MM.1S (cell line): Measurements from ENCODE around the gene LPCAT1.

ENCODE experiments used
- DNase-seq: peaks from one replicate; pipeline ENCODE4 v3.0.0-alpha.2; 2015
- H2AFZ ChIP-seq: fragments of 300-600 bp; sonication (generic); 2 replicates; pipeline ENCODE4 v1.6.0; 2016; ENCODE audit warnings: antibody characterized with exemption, low read length
- H3F3A ChIP-seq: fragments of 300-600 bp; sonication (generic); 2 replicates; pipeline ENCODE4 v1.6.1; 2016; ENCODE audit warnings: mild to moderate bottlenecking, antibody characterized with exemption, low read length, moderate library complexity, mixed read lengths; ENCODE audit not compliant: insufficient read depth
- H3K27ac ChIP-seq: fragments of 300-600 bp; sonication (generic); 2 replicates; pipeline ENCODE4 v1.5.1; 2016; ENCODE audit warnings: mild to moderate bottlenecking, low read length
- H3K27me3 ChIP-seq: fragments of 300-600 bp; sonication (generic); replicated peaks from 2 replicates; pipeline ENCODE4 v1.6.0; 2016; ENCODE audit warnings: low read length; ENCODE audit not compliant: insufficient read depth
- H3K36me3 ChIP-seq: fragments of 300-600 bp; sonication (generic); replicated peaks from 2 replicates; pipeline ENCODE4 v1.6.1; 2016; ENCODE audit warnings: mild to moderate bottlenecking, low read length, mixed read lengths; ENCODE audit not compliant: insufficient read depth
- H3K4me1 ChIP-seq: fragments of 300-600 bp; sonication (generic); 2 replicates; pipeline ENCODE4 v1.6.1; 2016; ENCODE audit warnings: low read length, mixed read lengths
- H3K4me2 ChIP-seq: fragments of 300-600 bp; sonication (generic); 2 replicates; pipeline ENCODE4 v1.6.0; 2016; ENCODE audit warnings: low read depth, low read length
- H3K4me3 ChIP-seq: fragments of 300-600 bp; sonication (generic); 2 replicates; pipeline ENCODE4 v1.5.1; 2016; ENCODE audit warnings: low read length, mixed read lengths
- H3K79me2 ChIP-seq: fragments of 300-600 bp; sonication (generic); 2 replicates; pipeline ENCODE4 v1.6.1; 2016; ENCODE audit warnings: mixed run types, low read length, mixed read lengths
- H3K9ac ChIP-seq: fragments of 300-600 bp; sonication (generic); 2 replicates; pipeline ENCODE4 v1.6.1; 2016; ENCODE audit warnings: low read length, mixed read lengths
- H3K9me2 ChIP-seq: fragments of 300-600 bp; sonication (generic); replicated peaks from 2 replicates; pipeline ENCODE4 v1.6.1; 2016; ENCODE audit warnings: mild to moderate bottlenecking, low read length, mixed read lengths; ENCODE audit not compliant: insufficient read depth
- H3K9me3 ChIP-seq: fragments of 300-600 bp; sonication (generic); replicated peaks from 2 replicates; pipeline ENCODE4 v1.6.1; 2016; ENCODE audit warnings: mild to moderate bottlenecking, low read length, mixed read lengths; ENCODE audit not compliant: insufficient read depth
- H4K20me1 ChIP-seq: fragments of 300-600 bp; sonication (generic); 2 replicates; pipeline ENCODE4 v1.6.1; 2016; ENCODE audit warnings: mild to moderate bottlenecking, low read length, moderate library complexity, mixed read lengths; ENCODE audit not compliant: insufficient read depth
- EZH2 ChIP-seq: fragments of 300-600 bp; sonication (generic); optimal IDR thresholded peaks from 2 replicates; pipeline ENCODE3; 2017; ENCODE audit warnings: low read depth, mild to moderate bottlenecking, antibody characterized with exemption, low read length, mixed read lengths
- EZH2phosphoT487 ChIP-seq: fragments of 300-600 bp; sonication (generic); IDR thresholded peaks from 2 replicates; pipeline ENCODE4 v1.6.1; 2018; ENCODE audit warnings: antibody characterized with exemption, low read length
- TF ChIP-seq, protein P1 (sequence below): fragments of 300-600 bp; sonication (generic); IDR thresholded peaks from 2 replicates; pipeline ENCODE4 v1.5.1; 2016; ENCODE audit warnings: antibody characterized with exemption, low read length, mixed read lengths

LPCAT1 gene

DNA sequence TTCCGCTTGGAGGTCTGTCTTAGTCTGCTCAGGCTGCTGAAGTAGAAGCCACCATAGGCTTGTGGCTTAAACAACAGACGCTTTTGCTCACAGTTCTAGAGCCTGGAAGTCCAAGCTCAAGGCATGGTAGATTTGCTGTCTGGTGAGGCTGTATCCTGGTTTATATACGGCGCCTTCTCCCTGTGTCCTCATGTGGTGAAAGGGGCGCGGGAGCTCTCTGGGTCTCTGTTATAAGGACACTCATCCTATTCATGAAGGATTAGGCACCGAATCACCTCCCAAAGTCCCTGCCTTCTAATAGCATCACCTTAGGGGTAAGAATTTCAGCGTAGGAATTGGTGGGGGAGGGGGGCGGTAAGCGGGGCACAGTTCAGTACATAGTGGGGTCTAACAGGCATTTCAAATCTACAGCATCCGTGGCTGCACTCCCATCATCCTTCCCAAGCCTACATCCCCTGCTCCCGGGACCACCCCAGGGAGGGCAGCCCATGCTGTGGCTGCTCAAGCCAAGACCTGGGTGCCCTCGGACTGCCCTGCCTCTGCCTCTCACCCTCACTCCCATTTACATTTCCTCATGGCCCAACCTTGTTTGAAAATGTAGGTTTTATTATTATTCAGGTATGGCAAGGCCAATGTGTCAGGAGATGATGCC, 15.1 kb upstream of the LPCAT1 start:
- DNase-seq, result no peak
- no peaks in the 10 kb centered on the region for H4K20me1 ChIP-seq
- H3K4me1 ChIP-seq, result peaks cover 4% of the 10 kb centered on the region; the same call in 1 of the 2 replicates
- H3K36me3 ChIP-seq, result no peaks in the 10 kb centered on the region
- H3F3A ChIP-seq, result peaks cover 17% of the 10 kb centered on the region
- no peaks in the 10 kb centered on the region for H3K9me2 ChIP-seq
- TF ChIP-seq, protein P1, sequence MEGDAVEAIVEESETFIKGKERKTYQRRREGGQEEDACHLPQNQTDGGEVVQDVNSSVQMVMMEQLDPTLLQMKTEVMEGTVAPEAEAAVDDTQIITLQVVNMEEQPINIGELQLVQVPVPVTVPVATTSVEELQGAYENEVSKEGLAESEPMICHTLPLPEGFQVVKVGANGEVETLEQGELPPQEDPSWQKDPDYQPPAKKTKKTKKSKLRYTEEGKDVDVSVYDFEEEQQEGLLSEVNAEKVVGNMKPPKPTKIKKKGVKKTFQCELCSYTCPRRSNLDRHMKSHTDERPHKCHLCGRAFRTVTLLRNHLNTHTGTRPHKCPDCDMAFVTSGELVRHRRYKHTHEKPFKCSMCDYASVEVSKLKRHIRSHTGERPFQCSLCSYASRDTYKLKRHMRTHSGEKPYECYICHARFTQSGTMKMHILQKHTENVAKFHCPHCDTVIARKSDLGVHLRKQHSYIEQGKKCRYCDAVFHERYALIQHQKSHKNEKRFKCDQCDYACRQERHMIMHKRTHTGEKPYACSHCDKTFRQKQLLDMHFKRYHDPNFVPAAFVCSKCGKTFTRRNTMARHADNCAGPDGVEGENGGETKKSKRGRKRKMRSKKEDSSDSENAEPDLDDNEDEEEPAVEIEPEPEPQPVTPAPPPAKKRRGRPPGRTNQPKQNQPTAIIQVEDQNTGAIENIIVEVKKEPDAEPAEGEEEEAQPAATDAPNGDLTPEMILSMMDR, result no peak
- no peak for TF ChIP-seq EZH2phosphoT487
- no peak for TF ChIP-seq EZH2
- no peak overlapping the region for H3K27ac ChIP-seq
- H3K4me2 ChIP-seq, result no peak overlapping the region
- H3K27me3 ChIP-seq, result no peaks in the 10 kb centered on the region
- no peaks in the 10 kb centered on the region for H3K9me3 ChIP-seq
- H3K4me3 ChIP-seq, result no peak overlapping the region
- H2AFZ ChIP-seq, result no peak overlapping the region
- no peaks in the 10 kb centered on the region for H3K79me2 ChIP-seq
- no peak overlapping the region for H3K9ac ChIP-seq

DNA sequence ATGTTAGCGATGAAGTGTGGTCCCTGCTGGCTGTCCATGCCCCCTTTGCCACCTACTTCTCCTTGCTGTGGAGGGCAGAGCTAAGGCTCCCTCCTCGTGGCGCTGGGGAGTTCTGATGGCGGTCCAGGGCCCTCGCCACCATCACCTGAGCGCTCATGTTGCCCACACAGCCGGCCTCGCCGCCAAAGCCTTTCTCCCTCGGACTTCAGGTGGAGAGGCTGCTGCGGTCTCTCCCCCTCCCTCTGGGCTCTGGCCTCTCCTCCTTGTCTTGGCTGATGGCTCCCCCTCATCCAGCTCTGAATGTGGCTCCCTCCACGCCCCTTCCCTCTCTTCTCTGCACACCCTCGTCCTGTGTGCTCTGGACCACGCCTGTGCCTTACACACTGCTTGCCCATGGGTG, 14.5 kb upstream of the LPCAT1 start:
- Histone ChIP-seq H2AFZ (no peak overlapping the region), H3K36me3 (no peaks in the 10 kb centered on the region), H3K9me2 (no peaks in the 10 kb centered on the region), H3K4me2 (no peak overlapping the region), H3K79me2 (no peaks in the 10 kb centered on the region), H3K9ac (no peak overlapping the region), H3K4me3 (no peak overlapping the region), H3K27me3 (no peaks in the 10 kb centered on the region), H3K27ac (no peak overlapping the region), H3K4me1 (peaks cover 4% of the 10 kb centered on the region; the same call in 1 of the 2 replicates), H4K20me1 (no peaks in the 10 kb centered on the region), H3K9me3 (no peaks in the 10 kb centered on the region), H3F3A (peaks cover 17% of the 10 kb centered on the region)
- no peak for TF ChIP-seq EZH2
- DNase-seq, result no peak

DNA sequence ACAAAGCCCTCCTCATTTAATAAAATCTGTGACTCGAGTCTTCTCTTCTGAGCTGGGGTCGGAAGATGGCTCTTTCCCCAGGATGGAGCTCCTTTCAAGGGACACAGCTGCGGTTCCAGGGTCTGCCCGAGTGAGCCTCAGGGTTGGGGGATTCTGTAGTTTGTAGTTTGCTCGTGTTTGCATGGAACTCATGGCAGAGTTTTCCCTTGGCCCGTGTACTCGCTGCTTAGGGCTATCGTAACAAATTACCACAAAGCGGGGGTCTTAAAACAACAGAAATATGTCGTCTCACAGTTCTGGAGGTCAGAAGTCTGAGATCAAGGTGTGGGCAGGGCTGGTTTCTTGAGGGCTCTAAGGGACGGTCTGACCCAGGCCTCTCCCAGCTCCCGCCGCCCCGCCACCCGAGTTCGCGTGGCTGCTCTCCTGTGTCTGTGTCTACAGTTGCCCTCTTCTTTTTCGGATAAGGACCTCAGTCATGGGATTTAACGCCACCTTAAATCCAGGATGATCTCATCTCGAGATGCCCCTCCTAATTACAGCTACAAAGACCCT, 13.9 kb upstream of the LPCAT1 start:
- Histone ChIP-seq H3K4me1 (peaks cover 4% of the 10 kb centered on the region; the same call in 1 of the 2 replicates), H3K27me3 (no peaks in the 10 kb centered on the region), H3K79me2 (no peaks in the 10 kb centered on the region), H3K27ac (no peak overlapping the region), H3K4me2 (no peak overlapping the region), H3K9me2 (no peaks in the 10 kb centered on the region), H3K36me3 (no peaks in the 10 kb centered on the region), H2AFZ (no peak overlapping the region), H3K9ac (no peak overlapping the region), H4K20me1 (no peaks in the 10 kb centered on the region), H3K4me3 (no peak overlapping the region), H3F3A (peaks cover 17% of the 10 kb centered on the region), H3K9me3 (no peaks in the 10 kb centered on the region)
- no peak for TF ChIP-seq EZH2phosphoT487
- no peak for TF ChIP-seq EZH2
- TF ChIP-seq, protein P1, result no peak
- DNase-seq, result no peak
